ENCODE data around the gene CDS2. TPM values are rescaled to one million over a fixed set of nuclear protein-coding genes. Genes with fewer than 3 reads are reported as not detected.

CDS2 gene
- total and polyA plus RNA-seq, 12 donors, result 16.7 to 100 (median 82.3) TPM

DNA sequence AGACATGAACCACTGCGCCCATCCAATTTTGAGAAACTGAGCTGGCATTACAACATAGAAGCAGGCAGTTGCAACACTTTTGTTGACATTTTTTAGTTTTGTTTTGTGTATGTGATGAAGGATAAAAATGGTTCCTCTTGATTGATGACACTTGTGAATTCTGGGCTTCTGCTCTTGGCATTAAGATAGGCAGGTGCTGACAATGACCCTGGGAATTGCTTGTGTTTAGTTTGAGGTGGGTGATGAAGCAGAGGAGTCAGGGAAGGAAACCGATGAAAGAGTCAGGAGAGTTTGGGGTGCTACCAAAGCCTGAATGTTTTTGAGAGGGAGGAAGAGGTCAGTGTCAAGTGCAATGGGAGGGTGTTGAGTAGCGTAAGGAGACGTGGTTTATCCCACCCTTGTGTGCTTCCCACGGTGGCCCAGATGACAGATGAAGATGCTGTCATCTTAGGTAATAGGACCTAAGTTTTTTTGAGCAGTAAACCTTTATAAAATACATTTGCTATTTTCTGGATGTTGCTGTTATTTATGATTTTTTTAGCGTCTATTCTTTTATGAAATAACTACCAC, 19.4 kb downstream of the CDS2 start:
- TF ChIP-seq, protein P1, sequence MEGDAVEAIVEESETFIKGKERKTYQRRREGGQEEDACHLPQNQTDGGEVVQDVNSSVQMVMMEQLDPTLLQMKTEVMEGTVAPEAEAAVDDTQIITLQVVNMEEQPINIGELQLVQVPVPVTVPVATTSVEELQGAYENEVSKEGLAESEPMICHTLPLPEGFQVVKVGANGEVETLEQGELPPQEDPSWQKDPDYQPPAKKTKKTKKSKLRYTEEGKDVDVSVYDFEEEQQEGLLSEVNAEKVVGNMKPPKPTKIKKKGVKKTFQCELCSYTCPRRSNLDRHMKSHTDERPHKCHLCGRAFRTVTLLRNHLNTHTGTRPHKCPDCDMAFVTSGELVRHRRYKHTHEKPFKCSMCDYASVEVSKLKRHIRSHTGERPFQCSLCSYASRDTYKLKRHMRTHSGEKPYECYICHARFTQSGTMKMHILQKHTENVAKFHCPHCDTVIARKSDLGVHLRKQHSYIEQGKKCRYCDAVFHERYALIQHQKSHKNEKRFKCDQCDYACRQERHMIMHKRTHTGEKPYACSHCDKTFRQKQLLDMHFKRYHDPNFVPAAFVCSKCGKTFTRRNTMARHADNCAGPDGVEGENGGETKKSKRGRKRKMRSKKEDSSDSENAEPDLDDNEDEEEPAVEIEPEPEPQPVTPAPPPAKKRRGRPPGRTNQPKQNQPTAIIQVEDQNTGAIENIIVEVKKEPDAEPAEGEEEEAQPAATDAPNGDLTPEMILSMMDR (IDR thresholded peaks at IDR 0.05), result no peak
- Histone ChIP-seq H3K9me3 (no peaks in the 10 kb centered on the region), H3K36me3 (peaks cover 0 to 3% (median 0%) of the 10 kb centered on the region in 9 donors), H3K4me3 (no peak overlapping the region), H3K27me3 (no peaks in the 10 kb centered on the region), H3K4me1 (peaks cover 22 to 100% (median 98%) of the 10 kb centered on the region in 9 donors), H3K27ac (peak overlapping the region in 2 of 10 donors; percentile 55 to 77)
- ATAC-seq (no peak), DNase-seq (no peak)
- 75 to 88% methylated on average over 6 of the region's 6 CpGs for WGBS, 2 donors
- intact Hi-C loops (cut with DNase I), result no loop called here

DNA sequence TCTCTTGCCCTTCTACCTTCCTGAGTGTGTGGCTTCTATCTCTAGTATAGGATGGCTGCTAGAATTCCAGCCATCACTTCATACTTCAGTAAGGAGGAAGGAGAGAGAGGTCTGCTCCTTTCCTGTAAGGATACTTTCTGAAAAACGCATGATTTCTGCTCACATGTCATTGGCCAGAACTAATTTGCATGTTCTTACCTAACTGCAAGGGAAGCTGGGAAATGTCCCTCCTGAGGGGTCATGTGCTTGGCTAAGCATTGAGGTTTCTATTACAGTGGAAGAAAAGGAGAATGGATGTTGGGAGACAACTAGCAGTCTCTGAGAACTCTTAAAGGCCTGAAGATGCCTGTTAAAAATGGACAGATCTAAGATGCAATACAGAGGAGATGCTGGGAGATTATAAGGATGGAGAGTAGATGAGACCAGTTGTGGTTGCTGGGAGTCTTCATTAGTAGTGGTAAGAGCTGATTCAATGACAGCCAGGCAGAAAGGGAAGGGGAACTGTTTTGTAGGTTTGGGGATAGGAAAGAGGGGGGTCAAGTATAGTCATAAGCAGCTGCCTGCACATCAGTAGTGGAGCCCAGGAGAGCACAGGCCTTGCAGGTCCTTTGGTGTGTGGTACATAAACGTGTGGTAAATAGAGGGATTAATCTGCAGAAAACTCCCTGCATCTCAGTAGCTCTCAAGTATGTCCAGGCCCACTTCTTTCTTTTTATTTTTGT, 20.2 kb downstream of the CDS2 start:
- peaks cover 20 to 100% (median 97%) of the 10 kb centered on the region in 9 donors for H3K4me1 ChIP-seq
- no peaks in the 10 kb centered on the region for H3K9me3 ChIP-seq
- no peaks in the 10 kb centered on the region for H3K27me3 ChIP-seq
- no peak overlapping the region for H3K4me3 ChIP-seq
- no peak for DNase-seq
- 67 to 68% methylated on average over 2 of the region's 2 CpGs for WGBS, 2 donors
- H3K27ac ChIP-seq, result peak overlapping the region in 2 of 10 donors; percentile 69 to 77
- peak in 1 of 8 donors; percentile 18 for ATAC-seq
- peaks cover 0 to 3% (median 0%) of the 10 kb centered on the region in 9 donors for H3K36me3 ChIP-seq
- TF ChIP-seq, protein P1 (IDR thresholded peaks at IDR 0.05), result no peak
- intact Hi-C loops (cut with DNase I), result no loop called here

DNA sequence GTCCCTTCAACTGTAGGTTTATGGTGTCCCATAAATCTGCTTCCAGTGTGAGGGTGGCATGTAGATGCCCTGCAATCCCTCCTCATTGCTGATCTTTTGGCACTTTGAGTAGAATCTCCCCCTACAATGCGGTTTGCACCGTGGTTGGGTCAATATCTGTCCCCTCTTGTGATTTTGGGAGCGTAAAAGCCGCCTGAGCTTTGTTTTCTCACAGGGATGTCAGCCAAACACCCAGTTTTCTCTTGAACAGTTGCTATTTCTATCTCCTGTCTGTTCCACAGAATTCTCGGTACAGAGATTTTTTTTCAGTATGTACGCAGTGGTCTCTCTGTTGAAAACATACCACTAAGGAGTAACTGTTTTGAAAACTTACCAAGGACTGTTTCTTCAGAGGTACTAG, 21.8 kb downstream of the CDS2 start:
- DNase-seq (no peak), ATAC-seq (peak in 1 of 8 donors; percentile 11)
- 36 to 45% methylated on average over 6 of the region's 6 CpGs for WGBS, 2 donors
- H3K27ac ChIP-seq, result peak overlapping the region; percentile 15 to 75 (median 48)
- H3K9me3 ChIP-seq, result no peaks in the 10 kb centered on the region
- TF ChIP-seq, protein P1 (IDR thresholded peaks at IDR 0.05), result no peak
- peaks cover 0 to 3% (median 0%) of the 10 kb centered on the region in 9 donors for H3K36me3 ChIP-seq
- intact Hi-C loops (cut with DNase I), result no loop called here
- peak overlapping the region in 2 of 10 donors; percentile 0 to 3 for H3K4me3 ChIP-seq
- no peaks in the 10 kb centered on the region for H3K27me3 ChIP-seq
- peaks cover 18 to 100% (median 96%) of the 10 kb centered on the region in 9 donors for H3K4me1 ChIP-seq

DNA sequence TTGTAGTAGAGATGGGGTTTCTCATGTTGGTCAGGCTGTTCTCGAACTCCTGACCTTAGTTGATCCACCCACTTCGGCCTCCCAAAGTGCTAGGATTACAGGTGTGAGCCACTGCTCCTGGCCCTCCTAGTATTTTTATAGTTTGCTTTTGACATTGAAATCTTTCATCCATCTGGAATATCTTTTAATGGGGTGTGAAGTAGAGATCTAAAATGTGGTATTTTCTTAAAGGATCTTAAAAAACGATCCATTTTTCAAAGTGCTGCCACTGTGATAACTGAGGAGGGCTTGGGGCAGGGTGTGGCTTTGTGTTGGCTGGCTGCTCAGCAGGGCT, 23.1 kb downstream of the CDS2 start:
- intact Hi-C loops (cut with DNase I), result no loop called here
- TF ChIP-seq, protein P1 (IDR thresholded peaks at IDR 0.05), result no peak
- H3K36me3 ChIP-seq, result peaks cover 0 to 7% (median 0%) of the 10 kb centered on the region in 9 donors
- no peaks in the 10 kb centered on the region for H3K27me3 ChIP-seq
- H3K4me1 ChIP-seq, result peaks cover 21 to 100% (median 95%) of the 10 kb centered on the region in 9 donors
- no peak for DNase-seq
- no peak overlapping the region for H3K4me3 ChIP-seq
- H3K9me3 ChIP-seq, result no peaks in the 10 kb centered on the region
- ATAC-seq, result no peak
- H3K27ac ChIP-seq, result peak overlapping the region in 9 of 10 donors; percentile 13 to 75 (median 61)
- 86 to 89% methylated on average over 3 of the region's 3 CpGs for WGBS, 2 donors
